AG09319 (cell line): ENCODE data around the gene IGF2.
"Not testable (repeated sequence)": the region's sequence is repeated elsewhere in the genome, so short reads cannot be mapped to it uniquely, and the experiment has no call there.

Experiments
- DNase-seq: peaks from one replicate; pipeline ENCODE4 v3.0.0-alpha.2; 2010; ENCODE audit warnings: low read depth; ENCODE audit errors: extremely low read depth
- TF ChIP-seq, protein P1 (sequence below): IDR thresholded peaks from 2 replicates; pipeline ENCODE4 v1.5.1; 2011; ENCODE audit warnings: low read depth, mild to moderate bottlenecking, inconsistent platforms, low read length, moderate library complexity

IGF2 gene

DNA sequence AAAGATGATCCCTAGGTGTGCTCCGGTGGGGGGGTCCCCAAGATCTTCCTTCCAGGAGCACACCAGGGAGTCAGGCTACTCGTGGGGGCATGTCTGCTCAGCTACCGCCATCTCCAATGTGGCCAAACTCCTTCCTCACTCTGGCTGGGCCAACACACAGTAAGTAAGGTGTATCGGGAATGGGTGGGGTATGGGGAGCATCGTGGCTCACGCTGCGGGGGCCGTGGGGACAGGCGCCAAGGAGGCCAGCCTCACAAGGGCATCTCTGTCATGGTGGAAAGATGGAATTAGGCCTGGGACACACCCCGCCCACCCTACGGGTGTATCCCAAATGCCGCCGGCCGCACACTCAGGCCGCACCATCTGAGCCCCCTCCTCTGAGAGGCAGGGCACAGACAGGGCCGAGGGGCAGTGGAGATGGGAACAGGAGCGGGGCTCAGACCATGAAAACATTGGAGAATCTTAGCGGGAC, 8.3 kb downstream of the IGF2 start:
- TF ChIP-seq, protein P1, sequence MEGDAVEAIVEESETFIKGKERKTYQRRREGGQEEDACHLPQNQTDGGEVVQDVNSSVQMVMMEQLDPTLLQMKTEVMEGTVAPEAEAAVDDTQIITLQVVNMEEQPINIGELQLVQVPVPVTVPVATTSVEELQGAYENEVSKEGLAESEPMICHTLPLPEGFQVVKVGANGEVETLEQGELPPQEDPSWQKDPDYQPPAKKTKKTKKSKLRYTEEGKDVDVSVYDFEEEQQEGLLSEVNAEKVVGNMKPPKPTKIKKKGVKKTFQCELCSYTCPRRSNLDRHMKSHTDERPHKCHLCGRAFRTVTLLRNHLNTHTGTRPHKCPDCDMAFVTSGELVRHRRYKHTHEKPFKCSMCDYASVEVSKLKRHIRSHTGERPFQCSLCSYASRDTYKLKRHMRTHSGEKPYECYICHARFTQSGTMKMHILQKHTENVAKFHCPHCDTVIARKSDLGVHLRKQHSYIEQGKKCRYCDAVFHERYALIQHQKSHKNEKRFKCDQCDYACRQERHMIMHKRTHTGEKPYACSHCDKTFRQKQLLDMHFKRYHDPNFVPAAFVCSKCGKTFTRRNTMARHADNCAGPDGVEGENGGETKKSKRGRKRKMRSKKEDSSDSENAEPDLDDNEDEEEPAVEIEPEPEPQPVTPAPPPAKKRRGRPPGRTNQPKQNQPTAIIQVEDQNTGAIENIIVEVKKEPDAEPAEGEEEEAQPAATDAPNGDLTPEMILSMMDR, result no peak

DNA sequence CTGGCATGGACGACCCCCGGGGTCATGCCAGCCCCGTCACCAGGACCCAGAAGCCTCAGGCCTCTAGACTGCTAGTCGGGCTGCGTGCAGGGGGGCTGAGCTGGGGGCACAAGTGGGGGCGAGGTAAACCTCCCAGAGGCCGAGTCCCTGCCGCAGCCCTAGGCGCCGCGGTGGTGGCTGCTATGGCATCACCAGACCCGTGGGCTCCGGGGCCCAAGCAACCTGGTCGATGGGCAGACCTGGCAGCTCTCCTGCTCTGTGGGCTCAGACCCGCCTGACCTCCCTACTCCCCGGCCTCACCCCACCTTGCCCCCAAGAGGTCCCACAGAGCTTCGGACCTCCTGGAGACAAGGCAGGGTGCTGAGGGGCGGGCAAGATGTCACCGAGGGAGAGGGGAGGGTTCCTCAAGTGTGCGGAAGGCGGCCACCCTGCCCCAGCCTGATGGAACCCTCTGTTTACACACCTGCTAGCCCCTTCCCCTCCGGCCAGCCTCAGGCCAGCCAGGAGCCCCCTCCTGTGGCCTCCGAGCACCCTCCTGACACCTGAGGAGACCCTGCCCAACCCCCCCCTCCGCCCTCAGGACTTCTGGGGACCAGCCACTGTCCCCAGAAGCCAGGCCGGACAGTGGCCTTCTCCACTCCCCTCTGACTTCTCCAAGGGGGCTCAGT, 9.4 kb downstream of the IGF2 start:
- DNase-seq, result no peak
- TF ChIP-seq, protein P1, result no peak

More for the DNA sequence above, 8.3 kb downstream of the IGF2 start:
- no peak for DNase-seq

DNA sequence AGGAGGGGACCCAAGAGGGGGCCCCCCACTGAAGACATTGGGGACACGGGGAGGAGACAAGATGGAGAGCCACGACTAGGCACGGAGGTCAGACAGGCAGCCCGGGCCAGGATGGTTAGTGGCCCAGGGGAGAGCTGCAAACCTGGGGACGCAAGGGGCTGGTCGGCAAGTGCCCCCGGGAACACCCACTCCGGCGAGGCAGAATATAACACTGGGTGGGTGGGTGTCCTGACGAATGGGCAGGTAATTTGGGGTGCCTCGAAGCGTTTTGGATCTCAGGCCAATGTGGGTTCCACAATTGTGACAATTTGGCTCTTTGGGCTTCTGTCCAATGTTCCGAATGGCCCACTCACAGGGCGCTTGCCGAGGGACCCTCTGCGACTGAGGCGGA, 9.9 kb downstream of the IGF2 start:
- TF ChIP-seq, protein P1, result no peak

DNA sequence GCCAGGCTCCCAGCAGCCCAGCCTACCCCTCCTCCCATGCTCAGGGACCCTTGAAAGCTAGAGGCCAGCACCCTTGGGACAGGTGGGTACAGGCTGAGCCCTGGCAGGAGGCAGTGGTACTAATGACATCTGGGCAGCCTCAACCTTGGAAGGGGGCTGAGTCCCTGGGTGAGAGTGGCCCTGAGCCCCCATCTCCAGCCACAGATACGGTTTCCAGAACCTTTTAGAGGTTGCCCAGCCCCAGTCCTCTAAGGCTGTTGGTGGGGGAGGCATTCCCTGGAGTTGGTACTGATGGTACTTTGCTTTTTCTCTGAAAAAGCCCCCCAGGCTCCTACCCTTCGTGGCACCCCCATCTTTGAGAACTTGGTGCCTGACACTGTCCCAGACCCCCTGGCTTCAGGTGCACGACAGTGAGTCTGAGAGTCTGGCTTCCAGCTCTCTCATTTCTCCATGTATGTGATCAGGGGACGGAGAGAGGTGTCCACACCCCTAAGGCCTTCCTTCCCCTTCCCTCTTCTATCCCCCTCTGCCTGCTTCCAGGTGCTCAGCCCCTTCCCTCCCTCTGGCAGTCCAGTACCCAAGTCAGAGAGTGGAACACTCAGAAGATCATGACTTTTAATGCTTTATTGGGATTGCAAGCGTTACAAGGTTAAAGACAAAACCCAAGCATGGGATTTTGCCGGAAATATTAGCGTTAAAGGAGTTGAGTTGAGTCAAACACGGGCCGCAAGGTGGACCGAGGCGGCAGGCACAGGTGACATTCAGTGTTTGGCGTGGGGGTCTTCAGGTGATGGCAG, 10.5 kb downstream of the IGF2 start:
- DNase-seq, result no peak
- TF ChIP-seq, protein P1, result no peak

More for the DNA sequence above, 9.9 kb downstream of the IGF2 start:
- no peak for DNase-seq

DNA sequence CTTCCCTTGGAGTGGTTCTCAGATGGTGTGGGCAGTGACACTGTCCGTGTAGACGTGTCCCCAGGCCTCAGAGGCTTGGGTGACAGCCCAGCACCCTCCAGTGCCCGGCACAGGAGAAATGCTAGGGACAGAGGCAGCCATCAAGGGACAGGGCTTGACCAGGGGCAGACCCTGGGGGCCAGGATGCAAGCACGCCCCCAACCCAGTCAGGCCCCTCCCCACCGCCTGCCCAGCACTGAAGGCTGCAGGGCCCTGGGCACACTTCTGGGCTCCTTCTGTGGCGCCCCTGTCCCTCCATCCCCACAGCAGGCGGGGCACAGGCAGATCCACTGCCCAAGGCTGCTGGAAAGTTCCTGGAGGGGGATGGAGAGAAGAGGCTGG, 11.1 kb downstream of the IGF2 start:
- no peak for DNase-seq
- TF ChIP-seq, protein P1, result no peak

DNA sequence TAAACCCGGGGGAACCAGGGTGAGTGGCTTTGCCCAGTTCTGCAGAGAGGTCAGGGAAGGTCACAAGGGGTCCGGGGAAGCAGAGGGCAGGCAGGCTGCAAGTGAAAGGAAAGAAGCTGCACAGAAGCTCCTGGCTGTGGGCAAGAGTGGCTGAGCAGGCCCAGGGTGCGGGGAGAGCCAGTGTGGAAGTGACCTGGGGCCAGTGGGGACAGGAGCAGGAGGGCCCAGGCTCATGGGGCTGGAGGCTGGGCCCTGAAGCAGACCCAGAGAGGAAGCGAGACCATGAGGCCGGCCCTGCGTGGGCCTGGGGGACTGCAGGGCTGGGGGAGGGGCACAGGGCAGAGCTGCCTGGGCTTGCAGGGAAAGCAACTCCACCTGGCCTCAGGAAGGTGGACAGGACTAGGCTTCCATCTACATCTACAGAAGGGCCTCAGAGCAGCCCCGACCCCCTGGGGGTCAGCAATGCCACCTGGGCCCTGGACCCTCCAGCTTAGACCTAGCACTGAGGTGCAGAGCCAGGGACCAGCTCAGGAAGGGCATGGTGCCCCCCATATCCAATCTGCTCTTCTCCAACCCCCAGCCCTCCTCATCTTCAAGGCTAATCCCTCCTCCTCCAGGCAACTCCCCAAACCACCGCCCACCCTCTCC, 11.6 kb downstream of the IGF2 start:
- TF ChIP-seq, protein P1, result no peak
- no peak for DNase-seq

DNA sequence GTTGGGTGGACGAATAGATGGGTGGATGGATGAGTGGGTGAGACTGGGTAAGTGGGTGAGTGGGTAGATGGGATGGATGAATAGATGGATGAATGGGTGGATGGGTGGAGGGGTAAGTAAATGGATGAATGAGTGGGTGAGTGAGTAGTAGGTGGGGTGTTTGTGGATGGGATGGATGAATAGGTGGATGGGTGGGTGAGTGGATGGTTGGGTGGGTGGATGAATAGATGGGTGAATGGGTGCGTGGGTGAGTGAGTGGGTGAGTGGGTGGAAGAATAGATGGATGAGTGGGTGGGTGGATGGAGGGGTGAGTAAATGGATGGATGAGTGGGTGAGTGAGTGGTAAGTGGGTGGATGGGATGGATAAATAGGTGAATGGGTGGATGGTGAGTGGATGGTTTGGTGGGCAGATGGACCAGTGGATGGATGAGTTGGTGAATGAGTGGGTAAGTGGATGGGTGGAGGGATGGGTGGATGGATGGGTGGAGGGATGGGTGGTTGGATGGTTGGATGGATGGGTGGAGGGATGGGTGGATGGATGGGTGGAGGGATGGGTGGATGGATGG, 12.6 kb downstream of the IGF2 start:
- DNase-seq, result no peak
- TF ChIP-seq, protein P1, result no peak

DNA sequence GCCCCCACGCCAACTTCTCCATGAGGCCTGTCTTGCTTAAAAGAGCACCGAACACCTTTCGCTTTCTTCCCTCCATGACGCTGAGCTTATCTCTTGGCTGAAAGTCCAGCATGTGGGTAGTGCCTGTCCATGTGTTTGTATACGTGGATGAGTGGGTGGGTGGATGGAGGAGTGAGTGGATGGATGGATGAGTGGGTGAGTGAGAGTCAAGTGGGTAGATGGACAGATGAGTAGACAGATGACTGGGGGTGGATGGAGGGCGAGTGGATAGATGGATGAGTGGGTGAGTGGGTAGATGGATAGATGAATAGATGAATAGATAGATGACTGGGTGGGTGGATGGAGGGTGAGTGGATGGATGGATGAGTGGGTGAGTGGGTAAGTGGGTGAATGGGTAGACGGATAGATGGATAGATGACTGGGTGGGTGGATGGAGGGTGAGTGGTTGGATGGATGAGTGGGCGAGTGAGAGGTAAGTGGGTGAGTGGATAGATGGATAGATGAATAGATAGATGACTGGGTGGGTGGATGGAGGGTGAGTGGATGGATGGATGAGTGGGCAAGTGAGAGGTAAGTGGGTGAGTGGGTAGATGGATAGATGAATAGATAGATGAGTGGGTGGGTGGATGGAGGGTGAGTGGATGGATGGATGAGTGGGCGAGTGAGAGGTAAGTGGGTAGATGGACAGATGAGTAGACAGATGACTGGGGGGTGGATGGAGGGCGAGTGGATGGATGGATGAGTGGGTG, 14.3 kb downstream of the IGF2 start:
- DNase-seq, result not testable (repeated sequence)
